ENCODE measurements around the gene EHBP1L1. TPM values are rescaled to one million over a fixed set of nuclear protein-coding genes. Genes with fewer than 3 reads are reported as not detected.

Gene EHBP1L1
- total RNA-seq, 1 experiment from 2014 or later: 105 TPM

DNA sequence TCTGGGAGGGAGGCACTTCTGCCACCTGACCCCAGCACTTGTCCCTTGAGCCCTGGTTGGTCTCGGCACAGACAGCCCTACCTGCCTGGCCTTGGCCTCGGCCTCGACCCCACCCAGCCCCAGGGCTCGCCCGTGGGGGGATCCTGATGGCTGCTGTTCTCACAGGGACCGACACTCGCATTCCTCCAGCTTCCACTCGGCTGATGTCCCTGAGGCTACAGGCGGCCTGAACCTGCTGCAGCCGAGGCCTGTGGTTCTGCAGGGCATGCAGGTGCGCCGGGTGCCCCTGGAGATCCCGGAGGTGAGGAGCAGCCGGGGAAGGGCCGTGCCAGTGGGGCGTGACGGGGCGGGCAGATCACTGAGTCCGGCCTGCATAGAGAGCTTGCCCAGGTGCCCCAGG is 44.8 kb downstream of the EHBP1L1 start:
- Histone ChIP-seq H3K4me3 (replicated peaks in 1 of 2; ENCODE audit: low read depth in 1 of 2, low read length in 2 of 2) (no peak overlapping the region), H3K9me2 (ENCODE audit: insufficient read depth) (no peaks in the 10 kb centered on the region), H3K4me1 (ENCODE audit: control insufficient read depth in 1 of 2, insufficient read depth in 2 of 2, low read length in 2 of 2) (peaks cover 4 to 11% of the 10 kb centered on the region in 2 experiments), H3K36me3 (ENCODE audit: control insufficient read depth in 1 of 2, insufficient read depth in 2 of 2, low read length in 2 of 2) (peaks cover 22 to 24% of the 10 kb centered on the region in 2 experiments; a peak in 3 of 4 replicates), H3K9ac (ENCODE audit: low read length) (no peak overlapping the region), H3K79me2 (ENCODE audit: insufficient read depth, low read length) (peaks cover 33% of the 10 kb centered on the region), H3K9me3 (ENCODE audit: control insufficient read depth in 1 of 2, insufficient read depth in 1 of 2, low read depth in 1 of 2, low read length in 2 of 2) (no peaks in the 10 kb centered on the region), H4K20me1 (ENCODE audit: insufficient read depth) (no peaks in the 10 kb centered on the region), H2AFZ (ENCODE audit: low read depth, low read length, poor library complexity, severe bottlenecking) (no peak overlapping the region), H3K27ac (ENCODE audit: low read depth, low read length) (no peak overlapping the region), H3K27me3 (ENCODE audit: insufficient read depth, low read length) (no peaks in the 10 kb centered on the region), H3K4me2 (ENCODE audit: low read length) (no peak overlapping the region)
- BruUV-seq (replicated peaks): no TSS peak
- ChIA-PET CTCF (no interaction called here), POLR2A (no interaction called here), RAD21 (ENCODE audit: low non-redundant PET in 1 of 2, low total read pairs in 2 of 2, uncharacterized antibody in 2 of 2, unreplicated experiment in 2 of 2) (no interaction called here)
- DNase-seq (ENCODE audit: low read depth, low spot score) (no peak), ATAC-seq (no peak)
- no peak for TF ChIP-seq YY1 (IDR thresholded peaks at IDR 0.05; ENCODE audit: extremely low read depth, insufficient replicate concordance, low read depth, low read length)
- TF ChIP-seq, protein P1, sequence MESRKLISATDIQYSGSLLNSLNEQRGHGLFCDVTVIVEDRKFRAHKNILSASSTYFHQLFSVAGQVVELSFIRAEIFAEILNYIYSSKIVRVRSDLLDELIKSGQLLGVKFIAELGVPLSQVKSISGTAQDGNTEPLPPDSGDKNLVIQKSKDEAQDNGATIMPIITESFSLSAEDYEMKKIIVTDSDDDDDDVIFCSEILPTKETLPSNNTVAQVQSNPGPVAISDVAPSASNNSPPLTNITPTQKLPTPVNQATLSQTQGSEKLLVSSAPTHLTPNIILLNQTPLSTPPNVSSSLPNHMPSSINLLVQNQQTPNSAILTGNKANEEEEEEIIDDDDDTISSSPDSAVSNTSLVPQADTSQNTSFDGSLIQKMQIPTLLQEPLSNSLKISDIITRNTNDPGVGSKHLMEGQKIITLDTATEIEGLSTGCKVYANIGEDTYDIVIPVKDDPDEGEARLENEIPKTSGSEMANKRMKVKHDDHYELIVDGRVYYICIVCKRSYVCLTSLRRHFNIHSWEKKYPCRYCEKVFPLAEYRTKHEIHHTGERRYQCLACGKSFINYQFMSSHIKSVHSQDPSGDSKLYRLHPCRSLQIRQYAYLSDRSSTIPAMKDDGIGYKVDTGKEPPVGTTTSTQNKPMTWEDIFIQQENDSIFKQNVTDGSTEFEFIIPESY (IDR thresholded peaks at IDR 0.05; ENCODE audit: extremely low read depth, insufficient replicate concordance, low read length): no peak
- TF ChIP-seq FOSL1 (IDR thresholded peaks at IDR 0.05; ENCODE audit: low read depth): no peak
- TF ChIP-seq, protein P2, sequence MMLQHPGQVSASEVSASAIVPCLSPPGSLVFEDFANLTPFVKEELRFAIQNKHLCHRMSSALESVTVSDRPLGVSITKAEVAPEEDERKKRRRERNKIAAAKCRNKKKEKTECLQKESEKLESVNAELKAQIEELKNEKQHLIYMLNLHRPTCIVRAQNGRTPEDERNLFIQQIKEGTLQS (IDR thresholded peaks at IDR 0.05): no peak
- TF ChIP-seq JUND (IDR thresholded peaks at IDR 0.05): no peak
- TF ChIP-seq, protein P3, sequence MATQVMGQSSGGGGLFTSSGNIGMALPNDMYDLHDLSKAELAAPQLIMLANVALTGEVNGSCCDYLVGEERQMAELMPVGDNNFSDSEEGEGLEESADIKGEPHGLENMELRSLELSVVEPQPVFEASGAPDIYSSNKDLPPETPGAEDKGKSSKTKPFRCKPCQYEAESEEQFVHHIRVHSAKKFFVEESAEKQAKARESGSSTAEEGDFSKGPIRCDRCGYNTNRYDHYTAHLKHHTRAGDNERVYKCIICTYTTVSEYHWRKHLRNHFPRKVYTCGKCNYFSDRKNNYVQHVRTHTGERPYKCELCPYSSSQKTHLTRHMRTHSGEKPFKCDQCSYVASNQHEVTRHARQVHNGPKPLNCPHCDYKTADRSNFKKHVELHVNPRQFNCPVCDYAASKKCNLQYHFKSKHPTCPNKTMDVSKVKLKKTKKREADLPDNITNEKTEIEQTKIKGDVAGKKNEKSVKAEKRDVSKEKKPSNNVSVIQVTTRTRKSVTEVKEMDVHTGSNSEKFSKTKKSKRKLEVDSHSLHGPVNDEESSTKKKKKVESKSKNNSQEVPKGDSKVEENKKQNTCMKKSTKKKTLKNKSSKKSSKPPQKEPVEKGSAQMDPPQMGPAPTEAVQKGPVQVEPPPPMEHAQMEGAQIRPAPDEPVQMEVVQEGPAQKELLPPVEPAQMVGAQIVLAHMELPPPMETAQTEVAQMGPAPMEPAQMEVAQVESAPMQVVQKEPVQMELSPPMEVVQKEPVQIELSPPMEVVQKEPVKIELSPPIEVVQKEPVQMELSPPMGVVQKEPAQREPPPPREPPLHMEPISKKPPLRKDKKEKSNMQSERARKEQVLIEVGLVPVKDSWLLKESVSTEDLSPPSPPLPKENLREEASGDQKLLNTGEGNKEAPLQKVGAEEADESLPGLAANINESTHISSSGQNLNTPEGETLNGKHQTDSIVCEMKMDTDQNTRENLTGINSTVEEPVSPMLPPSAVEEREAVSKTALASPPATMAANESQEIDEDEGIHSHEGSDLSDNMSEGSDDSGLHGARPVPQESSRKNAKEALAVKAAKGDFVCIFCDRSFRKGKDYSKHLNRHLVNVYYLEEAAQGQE (IDR thresholded peaks at IDR 0.05; ENCODE audit: low read depth): no peak
- TF ChIP-seq, protein P4, sequence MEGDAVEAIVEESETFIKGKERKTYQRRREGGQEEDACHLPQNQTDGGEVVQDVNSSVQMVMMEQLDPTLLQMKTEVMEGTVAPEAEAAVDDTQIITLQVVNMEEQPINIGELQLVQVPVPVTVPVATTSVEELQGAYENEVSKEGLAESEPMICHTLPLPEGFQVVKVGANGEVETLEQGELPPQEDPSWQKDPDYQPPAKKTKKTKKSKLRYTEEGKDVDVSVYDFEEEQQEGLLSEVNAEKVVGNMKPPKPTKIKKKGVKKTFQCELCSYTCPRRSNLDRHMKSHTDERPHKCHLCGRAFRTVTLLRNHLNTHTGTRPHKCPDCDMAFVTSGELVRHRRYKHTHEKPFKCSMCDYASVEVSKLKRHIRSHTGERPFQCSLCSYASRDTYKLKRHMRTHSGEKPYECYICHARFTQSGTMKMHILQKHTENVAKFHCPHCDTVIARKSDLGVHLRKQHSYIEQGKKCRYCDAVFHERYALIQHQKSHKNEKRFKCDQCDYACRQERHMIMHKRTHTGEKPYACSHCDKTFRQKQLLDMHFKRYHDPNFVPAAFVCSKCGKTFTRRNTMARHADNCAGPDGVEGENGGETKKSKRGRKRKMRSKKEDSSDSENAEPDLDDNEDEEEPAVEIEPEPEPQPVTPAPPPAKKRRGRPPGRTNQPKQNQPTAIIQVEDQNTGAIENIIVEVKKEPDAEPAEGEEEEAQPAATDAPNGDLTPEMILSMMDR (IDR thresholded peaks at IDR 0.05 in 2 of 3, conservative IDR thresholded peaks at IDR 0.05 in 1 of 3; ENCODE audit: borderline replicate concordance in 1 of 3, insufficient read depth in 1 of 3, low read depth in 2 of 3, low read length in 2 of 3): no peak
- TF ChIP-seq CEBPB (IDR thresholded peaks at IDR 0.05; ENCODE audit: low read depth): no peak
- no peak for TF ChIP-seq SIN3A (IDR thresholded peaks at IDR 0.05; ENCODE audit: low read depth)
- intact Hi-C loops (cut with micrococcal nuclease): no loop called here
